HG03103 (cell line): ENCODE results near the gene ZMIZ2.
"Not testable (repeated sequence)": the region's sequence is repeated elsewhere in the genome, so short reads cannot be mapped to it uniquely, and the experiment has no call there.

ENCODE experiments used
- ATAC-seq: cut with Tn5 transposase; IDR thresholded peaks from one replicate; pipeline ENCODE4 v1.9.1; 2021; ENCODE audit warnings: low read depth; ENCODE audit not compliant: unreplicated experiment

Gene ZMIZ2

GRCh38 chr7:44727158-44727936 is 21.3 kb upstream of the ZMIZ2 start:
- ATAC-seq = no peak

- ATAC-seq = no peak
Observed at GRCh38 chr7:44727937-44728262, 20.7 kb upstream of the ZMIZ2 start.

- no peak for ATAC-seq
Observed at GRCh38 chr7:44729949-44730590, 18.6 kb upstream of the ZMIZ2 start.

GRCh38 chr7:44732971-44733370 is 15.7 kb upstream of the ZMIZ2 start:
- ATAC-seq = not testable (repeated sequence)

- ATAC-seq = no peak
Observed at GRCh38 chr7:44733708-44734481, 14.8 kb upstream of the ZMIZ2 start.

GRCh38 chr7:44735403-44736165 is 13.1 kb upstream of the ZMIZ2 start:
- ATAC-seq = no peak

- ATAC-seq = no peak
Observed at GRCh38 chr7:44736896-44737295, 11.8 kb upstream of the ZMIZ2 start.

GRCh38 chr7:44738051-44738723 is 10.5 kb upstream of the ZMIZ2 start:
- ATAC-seq = no peak

GRCh38 chr7:44738876-44739665 is 9.6 kb upstream of the ZMIZ2 start:
- ATAC-seq = no peak

- ATAC-seq = no peak
Observed at GRCh38 chr7:44740055-44740454, 8.6 kb upstream of the ZMIZ2 start.

GRCh38 chr7:44743750-44744149 is 4.9 kb upstream of the ZMIZ2 start:
- ATAC-seq = no peak

GRCh38 chr7:44748948-44749731 is 493 bp downstream of the ZMIZ2 start:
- ATAC-seq = peak; percentile 3

- no peak for ATAC-seq
Observed at GRCh38 chr7:44749992-44750391, 1.3 kb downstream of the ZMIZ2 start.

- no peak for ATAC-seq
Observed at GRCh38 chr7:44750424-44750823, 1.8 kb downstream of the ZMIZ2 start.

GRCh38 chr7:44750921-44751571 is 2.4 kb downstream of the ZMIZ2 start:
- ATAC-seq = peak; percentile 40

GRCh38 chr7:44752822-44753221 is 4.2 kb downstream of the ZMIZ2 start:
- no peak for ATAC-seq

GRCh38 chr7:44754802-44755697 is 6.4 kb downstream of the ZMIZ2 start:
- ATAC-seq = no peak
